Gastroesophageal sphincter (tissue), 3 donors: ENCODE measurements around the gene NTN5.

Source experiments
- POLR2AphosphoS5 ChIP-seq: sonication (generic); formaldehyde crosslinking; IDR thresholded peaks from one replicate; pipeline ENCODE4 v1.6.1; 2017; ENCODE audit warnings: antibody characterized with exemption
- TF ChIP-seq, protein P1 (sequence below), 4 experiments: fragments of 200-600 bp in 2 of 4; fragments of 450-650 bp in 2 of 4; sonication (generic) in 1 of 4; IDR thresholded peaks; one replicate each; pipeline ENCODE4 v1.5.1; 2017 to 2019; ENCODE audit warnings: antibody characterized with exemption in 4 of 4, mild to moderate bottlenecking in 2 of 4, moderate library complexity in 2 of 4

DNA sequence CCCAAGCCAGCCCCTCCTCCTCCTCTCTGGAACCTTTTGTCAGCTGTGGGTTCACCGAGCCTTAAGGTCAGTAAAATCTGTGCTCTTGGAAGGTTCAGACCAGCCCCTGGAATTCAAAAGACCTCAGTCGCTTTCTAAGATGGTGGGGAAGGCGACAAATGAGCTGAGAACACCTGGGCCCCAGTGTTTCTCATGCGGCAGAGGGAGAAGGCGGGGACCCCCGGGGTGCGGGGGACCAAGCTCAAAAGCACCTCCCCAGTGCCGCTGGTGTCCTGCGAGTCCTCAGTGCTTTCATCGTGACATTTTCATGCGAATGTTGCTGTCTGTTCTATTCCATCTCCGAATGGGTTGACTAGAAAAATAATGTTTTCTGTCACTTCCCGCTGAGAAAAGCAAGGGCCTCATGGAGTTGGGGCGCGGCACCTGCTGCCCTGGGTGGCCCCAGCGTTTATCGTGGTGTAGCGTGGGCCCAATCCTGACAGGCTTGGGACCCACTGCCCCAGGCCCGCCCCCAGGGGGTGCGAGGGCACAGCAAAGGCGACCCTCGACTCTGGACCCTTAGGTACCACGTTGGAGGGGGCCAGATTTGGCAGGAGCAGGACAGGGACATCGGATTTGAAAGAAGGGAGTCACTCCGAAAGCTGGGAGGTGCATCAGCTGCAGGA, 751 bp upstream of the NTN5 start:
- TF ChIP-seq, protein P1, sequence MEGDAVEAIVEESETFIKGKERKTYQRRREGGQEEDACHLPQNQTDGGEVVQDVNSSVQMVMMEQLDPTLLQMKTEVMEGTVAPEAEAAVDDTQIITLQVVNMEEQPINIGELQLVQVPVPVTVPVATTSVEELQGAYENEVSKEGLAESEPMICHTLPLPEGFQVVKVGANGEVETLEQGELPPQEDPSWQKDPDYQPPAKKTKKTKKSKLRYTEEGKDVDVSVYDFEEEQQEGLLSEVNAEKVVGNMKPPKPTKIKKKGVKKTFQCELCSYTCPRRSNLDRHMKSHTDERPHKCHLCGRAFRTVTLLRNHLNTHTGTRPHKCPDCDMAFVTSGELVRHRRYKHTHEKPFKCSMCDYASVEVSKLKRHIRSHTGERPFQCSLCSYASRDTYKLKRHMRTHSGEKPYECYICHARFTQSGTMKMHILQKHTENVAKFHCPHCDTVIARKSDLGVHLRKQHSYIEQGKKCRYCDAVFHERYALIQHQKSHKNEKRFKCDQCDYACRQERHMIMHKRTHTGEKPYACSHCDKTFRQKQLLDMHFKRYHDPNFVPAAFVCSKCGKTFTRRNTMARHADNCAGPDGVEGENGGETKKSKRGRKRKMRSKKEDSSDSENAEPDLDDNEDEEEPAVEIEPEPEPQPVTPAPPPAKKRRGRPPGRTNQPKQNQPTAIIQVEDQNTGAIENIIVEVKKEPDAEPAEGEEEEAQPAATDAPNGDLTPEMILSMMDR (IDR thresholded peaks at IDR 0.05), result no peak
- TF ChIP-seq POLR2AphosphoS5, result no peak
